Body of pancreas (tissue), 4 donors: Measurements from ENCODE around the gene BICD1.

Experiments
- CTCF ChIP-seq, 7 experiments: fragments of 450-650 bp in 4 of 7; fragments of 200-600 bp in 3 of 7; sonication (generic) in 3 of 7; IDR thresholded peaks; one replicate each; pipeline ENCODE4 v1.5.1; 2016 to 2019; ENCODE audit warnings: antibody characterized with exemption in 7 of 7
- POLR2A ChIP-seq, 3 donors: fragments of 450-650 bp; IDR thresholded peaks; one replicate each; pipeline ENCODE4 v1.6.1; 2016; ENCODE audit warnings: antibody characterized with exemption in 3 of 3, mild to moderate bottlenecking in 2 of 3

- TF ChIP-seq POLR2A (IDR thresholded peaks at IDR 0.05) (no peak), CTCF (IDR thresholded peaks at IDR 0.05) (no peak)
Measured at GRCh38 chr12:32107359-32108267, 966 bp downstream of the BICD1 start.
